ENCODE results near the gene MAP3K14. TPM values are rescaled to one million over a fixed set of nuclear protein-coding genes. Genes with fewer than 3 reads are reported as not detected.

Gene MAP3K14
- total RNA-seq, 2 experiments from 2014 or later = 31.6 to 31.9 TPM

DNA sequence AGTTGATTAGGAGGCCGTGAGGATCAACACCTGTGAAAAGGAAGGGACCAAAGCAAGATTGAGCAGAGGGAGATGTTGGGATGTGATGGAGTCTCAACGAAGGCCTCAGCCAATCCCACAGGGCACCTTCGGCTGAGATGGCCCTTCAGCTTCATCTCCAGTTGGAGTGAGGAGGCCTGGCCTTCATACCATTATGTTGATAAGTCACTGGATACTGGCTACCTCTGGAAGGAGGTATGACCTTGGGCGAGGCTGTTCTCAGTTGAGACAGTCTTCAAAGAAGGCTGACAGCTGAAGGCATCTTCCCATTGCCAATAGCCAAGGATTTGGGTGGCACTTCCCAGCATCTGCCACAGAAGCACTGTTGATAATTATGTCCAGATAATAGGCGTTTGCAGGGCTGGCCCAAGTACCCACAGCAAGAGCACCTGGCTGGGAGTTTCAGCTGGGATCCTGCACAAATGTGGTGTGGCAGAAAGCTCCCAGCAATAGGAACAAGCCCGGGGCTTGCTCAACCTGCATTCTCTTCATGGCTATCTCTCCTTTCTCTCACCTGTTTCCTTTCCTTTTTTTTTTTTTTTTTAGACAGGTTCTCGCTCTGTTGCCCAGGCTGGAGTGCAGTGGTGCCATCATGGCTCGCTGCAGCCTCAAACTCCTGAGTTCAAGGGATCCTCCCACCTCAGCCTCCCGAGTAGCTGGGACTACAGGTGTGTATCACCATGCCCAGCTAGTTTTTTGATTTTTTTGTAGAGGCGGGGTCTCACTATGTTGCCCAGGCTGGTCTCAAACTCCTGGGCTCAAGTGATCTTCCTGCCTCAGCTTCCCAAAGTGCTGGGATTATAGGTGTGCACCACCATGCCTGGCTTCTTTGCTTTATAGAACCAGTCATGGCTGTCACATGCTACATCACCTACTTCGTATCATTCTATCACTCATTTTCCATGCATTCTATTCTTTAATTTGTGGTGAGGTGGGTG lies 18.2 kb upstream of the MAP3K14 start:
- TF ChIP-seq, protein P1, sequence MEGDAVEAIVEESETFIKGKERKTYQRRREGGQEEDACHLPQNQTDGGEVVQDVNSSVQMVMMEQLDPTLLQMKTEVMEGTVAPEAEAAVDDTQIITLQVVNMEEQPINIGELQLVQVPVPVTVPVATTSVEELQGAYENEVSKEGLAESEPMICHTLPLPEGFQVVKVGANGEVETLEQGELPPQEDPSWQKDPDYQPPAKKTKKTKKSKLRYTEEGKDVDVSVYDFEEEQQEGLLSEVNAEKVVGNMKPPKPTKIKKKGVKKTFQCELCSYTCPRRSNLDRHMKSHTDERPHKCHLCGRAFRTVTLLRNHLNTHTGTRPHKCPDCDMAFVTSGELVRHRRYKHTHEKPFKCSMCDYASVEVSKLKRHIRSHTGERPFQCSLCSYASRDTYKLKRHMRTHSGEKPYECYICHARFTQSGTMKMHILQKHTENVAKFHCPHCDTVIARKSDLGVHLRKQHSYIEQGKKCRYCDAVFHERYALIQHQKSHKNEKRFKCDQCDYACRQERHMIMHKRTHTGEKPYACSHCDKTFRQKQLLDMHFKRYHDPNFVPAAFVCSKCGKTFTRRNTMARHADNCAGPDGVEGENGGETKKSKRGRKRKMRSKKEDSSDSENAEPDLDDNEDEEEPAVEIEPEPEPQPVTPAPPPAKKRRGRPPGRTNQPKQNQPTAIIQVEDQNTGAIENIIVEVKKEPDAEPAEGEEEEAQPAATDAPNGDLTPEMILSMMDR (IDR thresholded peaks at IDR 0.05) = no peak
- CTCF ChIA-PET = interaction anchor here (0.6 to 1.5 kb wide), 4 partner anchors 9 to 137 kb away, joined by 3 to 5 read pairs (median 4); no protein-coding TSS in a partner anchor
- H3K9me3 Mint-ChIP-seq = no peaks in the 10 kb centered on the region
- DNase-seq (no peak), ATAC-seq (no peak)
- POLR2A ChIA-PET = interaction anchor here (0.9 kb wide), 2 partner anchors 21 to 33 kb away, joined by 3 read pairs; no protein-coding TSS in a partner anchor
- intact Hi-C loops (cut with micrococcal nuclease) = no loop called here
- no peaks in the 10 kb centered on the region for H3K27me3 Mint-ChIP-seq
- no peak overlapping the region for H3K27ac Mint-ChIP-seq
- H3K4me1 Mint-ChIP-seq (ENCODE audit: low read depth) = peaks cover 15% of the 10 kb centered on the region
- H3K4me3 Mint-ChIP-seq = no peak overlapping the region
- H3K36me3 Mint-ChIP-seq (ENCODE audit: low read depth) = no peaks in the 10 kb centered on the region

DNA sequence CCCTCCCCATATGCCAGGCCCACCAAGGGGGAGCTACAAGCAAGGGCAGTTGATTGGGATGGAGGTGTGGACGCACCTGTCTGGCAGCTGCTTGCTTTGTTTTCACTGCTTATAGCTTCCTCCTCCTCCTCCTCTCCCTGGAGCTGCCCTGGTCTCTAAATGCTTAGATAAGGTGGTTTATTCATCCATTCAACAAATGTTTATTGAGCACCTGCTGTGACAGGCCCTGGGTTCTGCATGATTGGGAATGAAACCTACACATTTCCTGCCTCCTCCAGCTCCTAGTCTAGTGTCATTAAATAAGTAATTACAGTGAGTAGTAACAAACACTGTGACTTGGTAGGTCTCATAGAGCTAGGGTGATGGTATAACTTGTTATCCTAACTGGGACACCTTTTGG lies 17.4 kb upstream of the MAP3K14 start:
- H3K27ac Mint-ChIP-seq = no peak overlapping the region
- DNase-seq (no peak), ATAC-seq (no peak)
- ChIA-PET CTCF (interaction anchor here (1.0 to 1.5 kb wide), 2 partner anchors 51 to 57 kb away, joined by 4 to 5 read pairs; no protein-coding TSS in a partner anchor), POLR2A (interaction anchor here (0.9 kb wide), 2 partner anchors 20 to 32 kb away, joined by 3 read pairs; no protein-coding TSS in a partner anchor)
- intact Hi-C loops (cut with micrococcal nuclease) = no loop called here
- H3K27me3 Mint-ChIP-seq = no peaks in the 10 kb centered on the region
- TF ChIP-seq, protein P1 (IDR thresholded peaks at IDR 0.05) = no peak
- no peaks in the 10 kb centered on the region for H3K36me3 Mint-ChIP-seq (ENCODE audit: low read depth)
- H3K9me3 Mint-ChIP-seq = no peaks in the 10 kb centered on the region
- no peak overlapping the region for H3K4me3 Mint-ChIP-seq
- peaks cover 22% of the 10 kb centered on the region for H3K4me1 Mint-ChIP-seq (ENCODE audit: low read depth)

DNA sequence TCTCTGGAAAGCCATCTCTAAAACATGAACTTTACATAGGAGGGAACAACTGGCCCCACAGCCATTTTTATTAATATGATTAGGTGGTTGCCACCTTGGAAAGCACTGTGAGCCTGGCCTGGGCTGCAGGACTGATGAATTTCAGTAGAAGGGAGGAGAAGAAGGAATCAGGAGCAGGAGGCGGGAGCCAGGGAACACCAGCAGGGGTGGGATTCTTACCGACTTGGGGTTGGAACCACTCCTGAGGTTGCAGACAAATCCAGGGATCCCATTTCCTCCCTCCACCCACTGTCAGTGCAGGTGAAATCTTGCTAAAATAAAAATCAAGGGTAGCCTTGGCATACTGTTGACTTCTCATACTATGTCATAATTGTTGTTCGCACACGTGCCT lies 16.9 kb upstream of the MAP3K14 start:
- no peaks in the 10 kb centered on the region for H3K36me3 Mint-ChIP-seq (ENCODE audit: low read depth)
- H3K4me1 Mint-ChIP-seq (ENCODE audit: low read depth) = peaks cover 22% of the 10 kb centered on the region
- DNase-seq = no peak
- CTCF ChIA-PET = interaction anchor here (1.4 to 1.5 kb wide), 3 partner anchors 50 to 98 kb away, joined by 4 to 5 read pairs (median 4); no protein-coding TSS in a partner anchor
- H3K9me3 Mint-ChIP-seq = no peaks in the 10 kb centered on the region
- H3K27ac Mint-ChIP-seq = no peak overlapping the region
- no peak for ATAC-seq
- intact Hi-C loops (cut with micrococcal nuclease) = no loop called here
- POLR2A ChIA-PET = no interaction called here
- H3K27me3 Mint-ChIP-seq = no peaks in the 10 kb centered on the region
- TF ChIP-seq, protein P1 (IDR thresholded peaks at IDR 0.05) = no peak
- H3K4me3 Mint-ChIP-seq = no peak overlapping the region

DNA sequence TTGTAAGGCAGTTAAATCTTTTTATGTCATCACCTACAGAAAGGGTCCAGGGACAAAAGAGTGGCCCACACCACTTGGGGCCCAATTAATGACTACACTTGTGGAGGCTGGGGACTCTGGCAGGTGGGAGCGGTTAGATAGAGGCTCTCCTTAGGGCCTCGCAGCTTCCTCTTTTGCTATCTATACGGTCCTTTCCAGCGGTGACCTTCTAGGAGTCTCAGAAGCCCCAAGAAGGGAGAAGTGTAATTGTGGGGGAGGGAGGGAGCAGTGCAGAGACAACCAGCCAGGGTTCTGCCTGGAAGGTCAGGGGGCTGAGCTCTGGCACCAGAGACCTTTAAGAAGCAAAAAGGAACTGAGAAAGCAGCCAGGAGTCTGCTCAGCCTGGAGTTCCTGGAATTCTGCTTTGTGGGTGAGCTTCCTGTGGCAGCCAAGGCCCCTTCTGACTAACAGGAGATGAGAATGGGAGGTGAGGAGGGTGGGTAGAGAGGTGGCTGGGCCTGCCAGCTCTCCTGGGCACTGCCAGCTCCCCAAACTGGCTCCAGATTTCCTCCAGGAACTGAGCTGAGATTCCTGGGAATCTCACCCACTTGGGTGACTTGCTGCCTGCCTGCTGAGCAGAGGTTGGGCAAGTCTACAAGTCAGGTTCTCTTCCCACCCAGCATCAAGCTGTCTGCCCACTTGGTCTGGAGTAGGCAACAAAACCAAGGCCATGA lies 16.3 kb upstream of the MAP3K14 start:
- ChIA-PET POLR2A (interaction anchor here (0.8 kb wide), 2 partner anchors 17 to 18 kb away, joined by 3 to 6 read pairs; no protein-coding TSS in a partner anchor), CTCF (interaction anchor here (1.4 to 1.5 kb wide), 3 partner anchors 49 to 98 kb away, joined by 4 to 5 read pairs (median 4); no protein-coding TSS in a partner anchor)
- Mint-ChIP-seq H3K27me3 (no peaks in the 10 kb centered on the region), H3K9me3 (no peaks in the 10 kb centered on the region), H3K4me1 (ENCODE audit: low read depth) (peaks cover 22% of the 10 kb centered on the region), H3K4me3 (no peak overlapping the region), H3K27ac (peak overlapping the region; percentile 10), H3K36me3 (ENCODE audit: low read depth) (no peaks in the 10 kb centered on the region)
- TF ChIP-seq, protein P1 (IDR thresholded peaks at IDR 0.05) = no peak
- DNase-seq = peak; percentile 47
- intact Hi-C loops (cut with micrococcal nuclease) = no loop called here
- peak; percentile 77 for ATAC-seq
